ENCODE measurements around the gene RNF152. TPM values are rescaled to one million over a fixed set of nuclear protein-coding genes. Genes with fewer than 3 reads are reported as not detected.
"Not testable (repeated sequence)": the region's sequence is repeated elsewhere in the genome, so short reads cannot be mapped to it uniquely, and the experiment has no call there.

The RNF152 gene
- total RNA-seq, 1 experiment from 2014 or later = not detected

GRCh38 chr18:61784834-61785233 is 108.0 kb downstream of the RNF152 start:
- in situ Hi-C loops (cut with HindIII; ENCODE audit: low pct_unique_long_range_greater_than_20kb, low sequenced_read_pairs) = no loop called here
- no peak for DNase-seq (ENCODE audit: low read depth)

DNA sequence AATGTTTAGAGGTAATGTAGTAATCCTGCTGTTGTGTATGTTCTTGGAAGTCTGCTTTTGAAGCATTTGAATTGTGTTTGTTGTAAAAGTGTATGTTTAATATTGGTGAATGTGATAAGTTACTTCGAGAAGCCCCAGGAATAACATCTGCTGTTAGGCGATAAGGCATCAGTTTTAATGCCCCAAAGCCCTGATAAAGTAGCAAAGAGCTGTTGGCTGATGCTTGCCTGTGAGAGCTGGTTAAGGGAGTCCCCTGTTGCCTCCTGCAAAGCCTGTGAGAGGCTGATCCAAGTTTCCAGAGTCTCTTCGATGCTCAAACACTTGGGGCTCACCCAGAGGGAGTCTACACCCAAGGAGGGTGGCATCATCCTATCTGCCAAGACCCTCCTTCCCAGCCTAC is 110.3 kb downstream of the RNF152 start:
- no peak for DNase-seq (ENCODE audit: low read depth)
- in situ Hi-C loops (cut with HindIII; ENCODE audit: low pct_unique_long_range_greater_than_20kb, low sequenced_read_pairs) = no loop called here

DNA sequence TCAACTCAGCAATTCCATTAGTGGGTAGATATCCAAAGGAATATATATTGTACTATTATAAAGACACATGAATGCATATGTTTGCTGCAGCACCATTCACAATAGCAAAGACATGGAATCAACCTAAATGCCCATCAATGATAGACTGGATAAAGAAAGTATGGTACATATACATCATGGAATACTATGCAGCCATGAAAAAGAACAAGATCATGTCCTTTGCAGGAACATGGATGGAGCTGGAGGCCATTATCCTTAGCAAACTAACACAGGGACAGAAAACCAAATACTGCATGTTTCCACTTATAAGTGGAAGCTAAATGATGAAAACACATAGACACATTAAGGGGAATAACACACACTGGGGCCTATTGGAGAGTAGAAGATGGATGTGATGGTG is 116.6 kb downstream of the RNF152 start:
- in situ Hi-C loops (cut with HindIII; ENCODE audit: low pct_unique_long_range_greater_than_20kb, low sequenced_read_pairs); DNase-seq (ENCODE audit: low read depth): not testable (repeated sequence)

DNA sequence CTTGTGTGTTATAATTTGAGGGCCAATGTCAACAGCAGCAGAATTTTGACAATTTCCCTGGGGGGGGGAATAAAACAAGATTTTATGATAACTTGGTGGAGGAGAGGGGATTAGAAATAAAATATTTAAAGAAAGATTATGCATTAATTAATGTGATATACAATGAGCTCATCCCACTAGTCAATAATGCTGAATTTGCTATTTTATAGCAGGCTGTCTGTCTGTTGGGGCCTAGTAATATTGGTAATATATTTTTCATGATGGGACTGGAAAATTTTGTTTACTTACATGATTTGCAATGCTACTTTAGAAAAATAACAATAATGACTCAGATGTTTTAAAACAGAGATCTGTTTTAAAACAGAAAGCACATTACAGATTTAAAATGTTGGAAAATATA is 118.0 kb downstream of the RNF152 start:
- in situ Hi-C loops (cut with HindIII; ENCODE audit: low pct_unique_long_range_greater_than_20kb, low sequenced_read_pairs) = no loop called here

GRCh38 chr18:61772293-61772848 is 120.4 kb downstream of the RNF152 start:
- DNase-seq (ENCODE audit: low read depth) = no peak
- in situ Hi-C loops (cut with HindIII; ENCODE audit: low pct_unique_long_range_greater_than_20kb, low sequenced_read_pairs) = no loop called here

More for the DNA sequence above, 118.0 kb downstream of the RNF152 start:
- no peak for DNase-seq (ENCODE audit: low read depth)

DNA sequence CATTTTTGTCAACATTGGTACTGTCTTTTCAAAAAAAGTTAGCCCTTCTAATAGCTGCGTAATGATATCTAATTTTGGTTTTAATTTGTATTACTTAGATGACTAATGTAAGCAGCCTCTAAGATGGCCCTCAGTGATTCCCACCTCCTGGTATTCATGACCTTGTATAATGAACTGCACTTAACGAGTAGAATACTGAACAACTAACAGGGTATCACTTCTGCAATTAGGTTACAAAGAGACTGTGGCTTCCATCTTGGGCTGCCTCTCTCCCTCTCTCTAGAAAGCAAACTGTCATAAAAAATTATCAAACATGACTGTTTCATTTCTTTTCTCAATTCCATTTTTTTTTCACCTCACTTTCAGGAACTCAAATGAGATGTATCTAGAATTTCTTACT is 120.9 kb downstream of the RNF152 start:
- in situ Hi-C loops (cut with HindIII; ENCODE audit: low pct_unique_long_range_greater_than_20kb, low sequenced_read_pairs) = no loop called here

DNA sequence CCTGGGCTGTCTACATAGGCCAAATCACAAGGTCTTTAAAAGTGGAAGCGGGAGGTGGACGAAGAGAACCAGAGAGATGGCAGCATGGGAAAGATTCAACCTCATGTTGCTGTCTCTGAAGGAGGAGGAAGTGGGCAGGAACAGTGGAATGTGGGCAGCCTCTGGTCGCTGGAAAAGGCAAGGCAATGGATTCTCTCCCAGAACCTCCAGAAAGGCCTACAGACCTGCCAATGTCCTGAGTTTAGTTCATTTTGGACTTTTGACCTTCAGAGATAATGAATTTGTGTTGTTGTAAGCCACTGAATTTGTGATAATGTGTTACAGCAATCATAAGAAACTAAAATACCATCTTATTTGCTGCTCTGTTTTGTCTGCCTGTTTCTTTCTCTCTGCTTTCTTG is 122.5 kb downstream of the RNF152 start:
- in situ Hi-C loops (cut with HindIII; ENCODE audit: low pct_unique_long_range_greater_than_20kb, low sequenced_read_pairs) = no loop called here

More for the DNA sequence above, 120.9 kb downstream of the RNF152 start:
- DNase-seq (ENCODE audit: low read depth) = no peak

DNA sequence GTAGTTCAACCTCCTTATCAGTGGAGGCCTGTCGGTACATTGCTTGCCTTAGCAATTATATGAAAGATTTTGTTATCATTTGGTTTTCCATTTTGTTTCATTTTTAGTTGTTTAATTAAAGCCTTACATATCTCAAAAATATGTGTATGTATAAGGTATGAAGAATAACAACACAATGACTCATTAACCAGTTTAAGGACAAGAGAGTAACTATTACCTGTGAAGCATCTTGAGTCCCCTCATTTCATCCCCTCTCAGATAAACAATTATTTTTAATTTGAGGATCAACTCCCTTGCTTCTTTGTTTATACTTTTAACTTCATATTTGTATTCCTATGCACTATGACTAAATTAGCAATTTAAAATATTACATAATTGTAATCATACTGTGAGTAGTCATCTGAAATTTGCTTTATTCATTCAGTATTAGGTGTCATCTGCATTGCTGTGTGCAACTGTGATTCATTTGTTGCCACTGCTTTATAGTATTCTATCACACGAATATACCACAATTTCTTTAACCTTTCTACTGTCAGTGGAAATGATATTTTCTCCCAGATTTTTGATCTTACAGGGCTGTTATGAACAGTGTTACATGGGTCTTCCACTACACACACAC is 126.4 kb downstream of the RNF152 start:
- in situ Hi-C loops (cut with HindIII; ENCODE audit: low pct_unique_long_range_greater_than_20kb, low sequenced_read_pairs) = no loop called here
- no peak for DNase-seq (ENCODE audit: low read depth)

More for the DNA sequence above, 122.5 kb downstream of the RNF152 start:
- no peak for DNase-seq (ENCODE audit: low read depth)

GRCh38 chr18:61765097-61765496 is 127.7 kb downstream of the RNF152 start:
- in situ Hi-C loops (cut with HindIII; ENCODE audit: low pct_unique_long_range_greater_than_20kb, low sequenced_read_pairs) = no loop called here
- no peak for DNase-seq (ENCODE audit: low read depth)

GRCh38 chr18:61764381-61764780 is 128.4 kb downstream of the RNF152 start:
- DNase-seq (ENCODE audit: low read depth) = no peak
- in situ Hi-C loops (cut with HindIII; ENCODE audit: low pct_unique_long_range_greater_than_20kb, low sequenced_read_pairs) = no loop called here

- DNase-seq (ENCODE audit: low read depth) = no peak
- in situ Hi-C loops (cut with HindIII; ENCODE audit: low pct_unique_long_range_greater_than_20kb, low sequenced_read_pairs) = no loop called here
Measured at GRCh38 chr18:61761875-61762274, 130.9 kb downstream of the RNF152 start.

Data from Caki2 (cell line).